GM19395 (cell line): Measurements from ENCODE around the gene MAJIN.
"Not testable (repeated sequence)": the region's sequence is repeated elsewhere in the genome, so short reads cannot be mapped to it uniquely, and the experiment has no call there.

ENCODE experiments used
- ATAC-seq: cut with Tn5 transposase; IDR thresholded peaks from one replicate; pipeline ENCODE4 v1.9.1; 2021; ENCODE audit warnings: mild to moderate bottlenecking, moderate library complexity; ENCODE audit not compliant: unreplicated experiment

The MAJIN gene, protein sequence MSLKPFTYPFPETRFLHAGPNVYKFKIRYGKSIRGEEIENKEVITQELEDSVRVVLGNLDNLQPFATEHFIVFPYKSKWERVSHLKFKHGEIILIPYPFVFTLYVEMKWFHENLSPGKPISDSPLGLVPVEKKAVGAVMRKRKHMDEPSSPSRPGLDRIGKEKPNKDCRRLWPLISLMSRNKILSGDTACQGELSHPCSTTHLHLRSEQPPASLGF

DNA sequence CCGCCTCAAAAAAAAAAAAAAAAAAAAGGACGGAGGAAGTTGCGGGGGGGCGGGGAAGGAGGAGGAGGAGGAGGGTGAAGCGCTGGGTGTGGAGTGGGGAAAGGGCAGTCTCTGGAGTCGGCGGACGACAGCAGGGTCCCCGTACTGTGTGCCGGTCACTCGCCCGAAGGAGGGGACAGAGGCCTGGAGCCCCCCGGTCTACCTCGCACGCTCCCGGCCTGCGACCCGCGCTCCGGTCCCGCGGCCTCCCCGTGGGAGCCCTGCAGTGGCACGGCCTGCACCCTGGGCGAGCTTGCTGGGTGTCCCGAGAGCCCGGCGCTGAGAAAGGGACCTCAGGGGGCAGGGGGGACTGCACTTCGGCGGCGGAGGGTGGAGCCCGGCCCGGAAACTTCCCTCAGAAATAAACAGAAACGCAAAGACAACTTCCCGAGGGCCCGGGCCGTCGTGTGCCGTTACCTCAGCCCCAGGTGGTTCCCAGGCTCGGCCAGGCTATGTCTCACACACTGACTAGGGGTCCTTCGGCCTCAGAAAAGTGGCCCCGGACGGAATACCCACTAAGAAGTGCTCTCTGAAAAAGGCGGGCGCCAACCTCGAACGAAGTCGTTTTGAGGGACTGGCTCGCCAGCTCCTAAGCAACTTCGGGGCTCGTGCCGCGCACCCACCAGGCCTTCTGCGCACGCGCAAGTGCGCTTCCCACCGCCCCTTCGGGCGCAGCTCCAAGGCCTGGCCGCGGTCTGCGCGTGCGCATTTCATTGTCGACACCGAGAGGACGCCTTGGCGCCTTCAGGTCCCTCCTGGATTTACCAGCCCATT lies at the start of gene MAJIN:
Gene MAJIN (minus strand): TSS at position 688 of the 813 bp plus-strand sequence. CDS start 12,703 bp downstream, outside the sequence.
- no peak for ATAC-seq

DNA sequence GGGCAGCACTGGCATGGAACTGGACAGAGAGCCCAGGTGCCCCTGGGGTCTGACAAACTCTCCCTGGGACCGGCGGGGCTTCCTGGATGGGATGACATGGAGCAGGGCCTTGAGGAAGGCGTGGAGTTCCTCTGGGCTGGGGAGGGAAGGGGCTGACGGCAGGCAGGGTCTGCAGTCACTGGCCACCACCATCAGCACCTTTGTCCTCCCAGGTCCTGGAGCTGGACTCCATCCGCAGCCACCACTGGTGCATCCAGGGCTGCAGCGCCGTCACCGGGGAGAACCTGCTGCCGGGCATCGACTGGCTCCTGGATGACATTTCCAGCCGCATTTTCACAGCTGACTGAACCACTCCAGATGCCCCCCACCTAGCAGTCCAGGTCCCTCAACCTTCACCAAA lies 49.6 kb upstream of the MAJIN start:
- ATAC-seq = no peak

DNA sequence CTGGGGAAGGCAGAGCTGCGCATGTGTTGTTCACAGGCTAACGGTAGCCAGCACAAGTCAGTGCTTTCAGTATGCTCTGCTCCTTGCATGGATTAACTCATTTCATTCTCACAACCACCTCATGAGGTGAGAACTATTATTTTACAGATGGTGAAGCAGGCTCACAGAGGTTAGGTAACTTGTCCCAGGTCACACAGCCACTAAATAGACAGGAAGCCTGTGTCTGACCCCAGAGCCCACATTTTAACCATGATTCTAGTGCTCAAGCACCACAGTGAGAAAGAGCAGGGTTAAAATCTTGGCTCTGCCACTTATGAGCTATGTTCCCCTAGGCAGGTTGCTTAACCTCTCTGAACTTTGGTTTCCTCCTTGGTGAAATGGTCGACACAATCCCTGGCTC lies 49.1 kb upstream of the MAJIN start:
- ATAC-seq = no peak

DNA sequence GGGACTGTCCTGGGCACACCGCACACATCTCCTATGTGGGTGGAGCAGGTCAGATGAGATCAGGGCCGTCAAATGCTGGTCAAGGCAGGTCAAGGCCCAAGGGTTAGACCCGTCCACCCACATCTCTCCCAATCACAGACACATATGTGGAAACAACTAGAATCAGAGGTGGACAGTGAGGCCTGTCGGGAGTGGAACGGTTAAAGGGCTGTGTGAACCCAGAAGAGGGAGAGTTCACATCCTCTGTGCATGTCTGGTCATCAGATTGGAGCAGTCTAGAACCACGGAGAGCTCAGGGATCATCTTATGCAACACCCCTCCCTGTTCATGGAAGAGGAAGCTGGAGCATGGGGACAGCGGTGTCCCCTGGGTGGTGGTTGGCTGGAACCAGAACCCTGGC lies 47.9 kb upstream of the MAJIN start:
- ATAC-seq = no peak

DNA sequence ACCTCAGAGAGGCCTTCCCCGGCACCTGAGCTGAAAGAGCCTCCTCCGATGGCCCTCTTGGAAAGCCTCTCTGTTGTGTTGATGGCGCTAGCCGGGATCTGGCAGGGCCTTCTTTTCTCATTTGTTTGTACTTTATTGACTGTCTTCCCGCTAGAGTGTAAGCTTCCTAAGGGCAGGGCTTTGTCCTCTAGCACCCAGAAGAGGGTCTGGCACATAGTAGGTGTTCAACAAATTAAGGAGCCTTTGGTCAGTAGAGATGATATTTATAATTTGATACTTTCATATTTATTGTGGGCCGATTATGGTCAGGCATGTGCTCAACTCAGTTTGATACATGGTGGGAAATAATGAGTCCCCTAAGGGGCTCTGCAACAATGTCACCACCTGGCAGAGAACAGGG lies 46.0 kb upstream of the MAJIN start:
- no peak for ATAC-seq

DNA sequence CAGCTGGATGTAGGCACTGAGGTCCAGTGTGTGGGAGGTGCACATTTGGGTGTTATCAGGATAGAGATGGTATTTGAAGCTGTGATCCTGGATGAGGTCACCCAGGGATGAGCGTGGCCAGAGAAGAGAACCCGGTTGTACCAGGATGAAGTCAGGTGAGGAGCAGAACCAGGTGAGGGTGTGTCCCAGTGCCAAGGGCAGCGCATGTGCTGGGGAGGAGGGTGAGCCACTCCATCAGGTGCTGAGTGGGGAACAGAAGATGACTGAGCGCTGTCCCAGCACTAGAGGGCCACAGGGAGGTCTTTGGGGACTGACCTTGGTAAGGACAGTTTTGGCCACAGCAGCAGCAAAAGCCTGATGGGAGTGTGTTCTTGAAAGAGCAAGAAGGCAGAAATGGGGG lies 44.8 kb upstream of the MAJIN start:
- no peak for ATAC-seq

DNA sequence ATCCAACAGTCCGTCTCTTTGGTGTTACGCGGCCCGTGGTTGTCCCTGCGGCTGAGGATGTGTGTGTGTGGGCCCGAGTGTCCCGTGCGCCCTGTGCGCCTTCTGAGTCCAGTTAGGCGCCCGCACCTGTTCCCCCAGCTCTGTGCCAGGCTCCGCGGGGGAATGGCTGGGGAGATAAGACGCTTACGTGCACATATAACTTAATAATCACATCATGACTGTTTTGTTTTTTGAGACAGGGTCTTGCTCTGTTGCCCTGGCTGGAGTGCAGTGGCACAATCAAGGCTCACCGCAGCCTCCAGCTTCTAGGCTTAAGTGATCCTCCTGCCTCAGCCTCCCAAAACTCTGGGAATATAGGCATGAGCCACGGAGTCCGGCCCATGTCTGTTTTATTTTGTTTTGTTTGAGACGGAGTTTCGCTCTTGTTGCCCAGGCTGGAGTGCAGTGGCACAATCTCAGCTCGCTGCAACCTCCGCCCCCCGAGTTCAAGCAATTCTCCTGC lies 42.9 kb upstream of the MAJIN start:
- ATAC-seq = no peak

DNA sequence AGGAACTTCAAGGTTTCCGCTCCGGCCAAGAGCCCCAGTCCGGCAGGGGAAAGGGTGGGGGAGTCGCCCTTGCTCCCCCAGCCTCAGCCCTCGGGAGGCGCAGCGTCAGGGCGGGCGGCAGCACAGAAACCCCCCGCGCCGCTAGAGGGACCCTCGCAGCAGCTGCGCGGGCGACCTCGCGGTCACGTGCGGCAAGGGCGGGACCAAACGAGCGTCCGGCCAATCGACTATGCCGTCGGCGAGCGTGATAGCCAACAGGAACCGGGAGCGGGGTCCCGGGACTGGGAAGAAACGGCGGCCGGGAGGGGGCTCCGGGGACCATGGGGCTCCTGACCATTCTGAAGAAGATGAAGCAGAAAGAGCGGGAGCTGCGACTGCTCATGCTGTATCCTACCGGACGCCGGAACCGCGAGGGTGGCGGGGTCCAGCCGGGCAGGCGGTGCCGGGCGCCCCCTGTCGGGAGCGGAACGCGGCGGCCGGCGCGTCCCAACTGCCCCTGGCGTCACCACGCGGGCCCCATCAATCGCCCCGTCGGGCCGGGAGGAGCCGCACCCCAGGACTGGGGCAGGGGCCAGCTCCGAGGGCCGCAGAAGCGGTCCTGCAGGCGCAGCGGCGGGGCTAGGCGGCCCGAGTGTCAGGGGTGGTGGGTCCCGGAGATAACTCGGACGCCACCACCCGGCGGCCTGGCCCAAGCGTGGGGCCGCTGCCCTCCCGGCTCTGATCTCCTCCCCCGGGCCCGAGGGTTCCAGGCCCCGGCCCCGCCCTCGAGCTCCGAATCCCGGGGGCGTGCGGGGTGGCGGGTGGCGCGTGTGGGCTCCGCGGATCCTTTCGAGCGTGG lies 42.2 kb upstream of the MAJIN start, which contains the start of gene ARL2:
Gene ARL2 (plus strand): TSS at position 273 of the 838 bp plus-strand sequence. CDS start 48 bp downstream, at position 321.
- ATAC-seq = peak; percentile 81

DNA sequence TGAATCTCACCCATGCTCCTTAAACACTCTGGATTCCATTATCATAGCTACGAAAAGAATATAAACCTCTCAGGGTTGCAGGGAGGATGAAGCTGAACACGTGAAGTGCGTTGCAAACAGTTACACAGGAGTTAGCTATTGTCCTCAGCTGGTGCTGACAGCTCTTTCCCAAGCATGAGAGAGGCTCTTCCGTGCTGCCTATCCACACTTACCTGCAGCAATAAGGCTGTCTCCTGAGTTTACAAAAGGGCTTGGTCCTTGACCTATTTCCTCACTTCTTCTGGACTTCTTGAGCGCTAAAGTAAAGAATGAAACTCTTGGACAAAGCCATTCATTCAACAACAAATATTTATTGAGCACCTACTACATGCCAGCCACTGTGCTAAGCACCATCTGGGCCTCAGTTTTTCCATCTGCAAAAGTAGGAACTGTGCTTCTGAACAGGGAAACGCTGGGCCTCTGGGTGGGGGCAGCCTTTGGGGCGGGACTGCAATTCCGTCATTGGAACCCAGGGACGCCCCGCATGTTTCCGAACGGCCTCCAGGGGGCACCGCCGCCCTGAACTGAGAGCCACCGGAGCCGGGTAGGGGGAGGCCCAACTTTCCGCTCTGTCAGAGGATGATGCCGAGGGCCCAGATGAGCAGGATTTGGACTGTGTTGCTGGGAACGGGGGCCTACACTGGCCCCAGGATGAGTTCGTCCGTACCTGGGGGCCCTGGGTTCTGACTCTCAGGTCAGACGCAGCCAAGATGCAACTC lies 41.4 kb upstream of the MAJIN start:
- peak; percentile 76 for ATAC-seq

DNA sequence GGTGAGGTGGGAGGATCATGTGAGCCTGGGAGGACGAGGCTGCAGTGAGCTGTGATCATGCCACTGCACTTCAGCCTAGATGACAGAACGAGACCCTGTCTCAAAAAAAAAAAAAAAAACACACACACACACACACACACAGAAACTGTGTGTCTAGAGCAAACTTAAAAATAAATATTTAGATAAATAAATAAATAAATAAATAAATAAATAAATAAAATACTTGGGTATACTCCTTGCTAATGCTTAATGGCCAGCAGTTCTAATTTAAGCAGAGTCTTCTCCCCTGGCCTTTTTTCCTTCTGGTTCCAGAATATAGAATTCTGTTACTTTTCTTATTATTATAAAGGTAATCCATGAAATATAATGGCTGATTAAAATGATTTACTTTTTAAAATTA lies 37.0 kb upstream of the MAJIN start:
- ATAC-seq = no peak

DNA sequence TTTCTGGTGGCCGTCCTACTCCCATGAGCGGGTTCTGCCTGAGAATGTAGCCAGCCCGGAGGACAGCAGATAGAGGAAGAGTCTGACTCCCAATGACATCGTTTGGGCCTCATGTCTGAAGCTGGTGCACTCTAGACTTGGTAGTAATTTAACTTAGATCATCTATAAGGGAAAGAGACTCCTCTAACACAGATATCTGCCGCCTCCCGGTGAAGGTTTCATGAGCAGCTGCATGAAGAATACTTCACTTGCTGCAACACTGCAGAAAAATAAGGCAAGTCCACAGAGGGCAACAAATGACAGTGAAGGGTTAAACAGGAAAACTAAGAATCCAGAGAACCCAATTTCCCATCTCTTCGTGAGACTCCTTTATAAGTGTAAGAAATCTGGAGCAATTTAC lies 36.1 kb upstream of the MAJIN start:
- no peak for ATAC-seq

DNA sequence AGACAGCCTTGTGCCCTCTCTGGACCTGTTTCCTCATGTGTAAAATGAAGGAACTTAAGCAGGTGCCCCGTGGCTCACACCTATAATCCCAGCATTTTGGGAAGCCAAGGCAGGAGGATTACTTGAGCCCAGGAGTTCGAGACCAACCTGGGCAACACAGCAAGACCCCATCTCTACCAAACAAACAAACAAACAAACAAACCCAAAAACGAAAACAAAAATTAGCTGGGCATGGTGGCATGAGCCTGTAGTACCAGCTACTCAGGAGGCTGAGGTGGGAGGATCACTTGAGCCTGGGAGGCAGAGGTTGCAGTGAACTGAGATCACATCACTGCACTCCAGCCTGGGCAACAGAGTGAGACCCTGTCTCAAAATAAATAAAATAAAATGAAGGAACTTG lies 32.1 kb upstream of the MAJIN start:
- not testable (repeated sequence) for ATAC-seq

DNA sequence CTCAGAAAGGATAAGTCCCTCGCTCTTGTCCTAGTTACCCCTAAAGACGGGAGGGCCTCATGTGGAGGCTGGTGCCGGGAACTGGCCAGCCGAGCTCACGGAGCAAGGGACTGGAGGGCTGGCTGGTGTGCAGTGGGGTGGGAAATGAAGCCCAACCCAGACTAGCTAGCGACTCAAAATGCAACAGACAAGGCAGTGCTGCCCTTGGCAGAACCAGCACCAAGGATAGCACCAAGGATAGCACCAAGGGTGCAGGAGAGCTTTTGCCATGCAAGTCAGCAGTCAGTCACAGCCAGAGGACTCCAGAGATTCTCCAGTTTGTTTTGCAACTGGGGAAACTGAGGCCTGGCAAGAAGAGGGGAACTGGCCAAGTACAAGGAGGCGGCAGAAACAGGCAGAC lies 31.4 kb upstream of the MAJIN start:
- no peak for ATAC-seq

DNA sequence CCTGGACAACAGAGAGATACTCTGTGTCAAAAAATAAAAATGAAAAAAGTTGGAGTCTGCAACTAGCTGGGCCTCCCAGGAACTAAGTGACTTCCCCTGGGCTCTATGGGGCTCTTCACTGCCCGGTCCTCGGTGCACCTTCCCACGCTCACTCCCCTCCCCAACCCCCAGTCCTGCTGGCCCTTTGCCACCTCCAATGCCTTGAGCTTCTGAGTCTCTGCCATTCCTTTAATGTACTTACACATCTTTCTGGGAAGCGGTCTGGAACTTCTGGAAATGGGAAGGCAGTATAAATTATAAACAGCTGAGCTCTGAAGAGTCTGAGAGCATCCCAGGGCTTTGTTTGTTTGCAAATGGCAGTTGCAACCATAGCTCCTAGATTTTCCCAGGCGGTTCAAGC lies 30.8 kb upstream of the MAJIN start:
- ATAC-seq = no peak

DNA sequence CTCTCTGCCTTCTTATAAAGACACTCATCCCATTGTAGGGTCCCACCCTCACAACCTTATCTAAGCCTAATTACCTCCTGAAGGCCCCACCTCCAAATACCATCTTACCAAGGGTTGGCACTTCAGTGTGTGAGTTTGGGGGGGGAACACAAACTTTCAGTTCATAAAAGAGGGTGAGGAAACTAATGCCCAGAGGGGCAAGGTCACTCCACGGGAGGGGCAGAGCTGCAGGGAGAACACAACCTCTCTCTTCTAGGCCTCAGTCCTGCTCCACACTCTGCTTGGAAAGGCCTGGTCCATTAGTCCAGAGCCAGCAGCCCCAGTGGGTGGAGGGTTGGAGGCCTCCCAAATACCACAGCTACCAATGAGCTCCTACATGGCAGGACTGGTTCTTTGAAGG lies 27.6 kb upstream of the MAJIN start:
- ATAC-seq = no peak

DNA sequence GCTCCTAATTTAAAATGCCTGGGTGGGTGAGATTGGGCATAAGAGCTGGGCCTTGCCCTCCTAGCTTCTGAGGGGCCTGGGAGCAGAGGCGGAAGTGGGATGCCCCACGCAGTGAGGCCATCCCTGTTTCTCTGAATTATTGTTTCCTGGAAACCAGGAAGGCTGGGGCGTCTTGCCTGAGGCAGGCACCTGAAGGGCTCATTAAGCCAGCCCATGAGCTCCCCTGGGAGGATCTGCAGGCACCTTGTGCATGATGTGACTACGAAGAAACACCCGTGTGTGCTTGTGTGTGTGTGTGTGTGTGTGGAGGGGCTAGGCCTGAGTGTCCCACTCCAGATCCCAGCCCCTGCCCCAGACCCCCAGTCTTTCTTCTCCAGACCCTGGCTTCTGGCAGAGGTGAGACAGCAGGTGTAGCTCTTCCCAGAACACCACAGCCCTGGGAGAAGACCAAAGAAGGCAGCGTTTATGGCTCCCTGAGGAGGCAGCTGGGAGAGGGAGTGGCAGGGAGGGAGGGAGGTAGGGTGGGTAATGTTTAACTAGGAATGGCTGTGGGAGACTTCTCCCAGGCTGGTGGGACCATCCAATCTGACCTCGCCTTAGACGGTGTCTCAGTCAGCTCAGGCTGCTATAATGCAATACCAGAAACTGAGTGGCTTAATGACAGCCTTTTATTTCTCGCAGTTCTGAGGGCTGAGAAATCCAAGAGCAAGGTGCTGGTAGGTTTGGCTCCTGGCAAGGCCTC lies 27.0 kb upstream of the MAJIN start:
- ATAC-seq = no peak

DNA sequence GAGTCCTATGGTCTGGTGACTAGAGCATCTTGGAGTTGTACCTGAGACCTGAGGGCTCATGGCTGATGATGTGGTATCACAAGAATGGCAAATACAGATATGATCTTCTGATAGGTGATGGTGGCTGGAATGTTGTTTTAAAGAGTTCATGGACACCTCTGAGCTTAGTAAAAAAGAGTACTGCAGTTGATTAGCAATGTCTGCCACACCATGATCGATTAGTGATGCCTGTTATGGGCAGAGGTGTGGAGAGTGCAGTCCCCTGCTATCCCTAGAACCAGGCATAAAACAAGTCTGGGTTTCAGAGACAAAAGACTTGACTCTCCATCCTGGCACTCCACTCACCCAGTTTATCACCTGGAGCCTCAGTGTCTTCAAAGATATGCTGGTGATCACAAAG lies 26.2 kb upstream of the MAJIN start:
- ATAC-seq = no peak

DNA sequence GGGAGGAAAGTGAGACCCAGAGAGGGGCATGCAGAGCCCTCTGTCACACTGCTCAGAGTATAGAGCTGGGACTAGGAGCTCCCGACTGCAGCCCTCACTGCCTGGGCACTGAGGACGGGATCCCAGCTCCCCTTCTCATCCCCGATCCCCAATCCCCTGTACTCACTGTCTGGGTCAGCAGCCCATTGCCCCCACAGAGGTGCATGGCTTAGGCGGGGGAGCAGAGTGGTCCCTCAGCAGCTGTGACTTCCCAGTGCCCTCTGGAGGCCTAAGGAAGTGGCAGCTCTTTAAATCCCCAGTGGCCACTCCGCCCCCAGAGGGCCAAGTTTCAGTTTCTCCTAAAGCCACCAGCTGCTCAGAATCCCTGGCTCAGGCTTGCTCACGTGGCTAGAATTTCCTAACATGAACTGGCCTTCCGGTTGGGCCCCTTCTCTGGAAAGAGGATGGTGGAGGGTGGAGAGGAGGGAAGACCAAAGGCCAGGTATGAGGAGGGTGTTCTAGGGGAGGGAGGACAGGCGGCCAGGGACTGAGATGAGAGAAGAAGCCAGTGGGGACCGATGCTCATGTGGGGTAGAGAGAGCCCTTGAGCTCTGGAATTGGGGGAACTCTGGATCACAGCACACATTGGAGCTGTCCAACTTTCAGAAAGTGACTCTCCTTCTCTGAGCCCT lies 24.9 kb upstream of the MAJIN start, which contains the start of gene BATF2:
Gene BATF2 (minus strand): TSS at position 262 of the 671 bp plus-strand sequence. CDS start 57 bp downstream, at position 205.
- no peak for ATAC-seq

DNA sequence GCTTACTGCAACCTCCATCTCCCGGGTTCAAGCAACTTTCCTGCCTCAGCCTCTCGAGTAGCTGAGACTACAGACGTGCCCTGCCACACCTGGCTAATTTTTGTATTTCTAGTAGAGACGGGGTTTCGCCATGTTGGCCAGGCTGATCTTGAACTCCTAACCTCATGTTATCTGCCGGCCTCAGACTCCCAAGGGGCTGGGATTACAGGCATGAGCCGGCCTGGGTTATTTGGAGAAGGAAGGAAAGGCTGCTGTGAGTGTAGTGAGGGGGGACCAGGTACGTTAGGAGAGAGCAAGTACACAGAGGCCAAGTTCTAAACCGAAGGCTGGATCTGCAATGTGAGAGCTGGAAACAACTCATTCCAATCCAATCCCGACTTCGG lies 24.4 kb upstream of the MAJIN start:
- ATAC-seq = no peak
